ENCODE results near the gene TMPRSS7.

GRCh38 chr3:111993038-111993437, 41.5 kb upstream of the TMPRSS7 start:
- TF ChIP-seq, protein P1, sequence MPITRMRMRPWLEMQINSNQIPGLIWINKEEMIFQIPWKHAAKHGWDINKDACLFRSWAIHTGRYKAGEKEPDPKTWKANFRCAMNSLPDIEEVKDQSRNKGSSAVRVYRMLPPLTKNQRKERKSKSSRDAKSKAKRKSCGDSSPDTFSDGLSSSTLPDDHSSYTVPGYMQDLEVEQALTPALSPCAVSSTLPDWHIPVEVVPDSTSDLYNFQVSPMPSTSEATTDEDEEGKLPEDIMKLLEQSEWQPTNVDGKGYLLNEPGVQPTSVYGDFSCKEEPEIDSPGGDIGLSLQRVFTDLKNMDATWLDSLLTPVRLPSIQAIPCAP (CRISPR knock-in tag; IDR thresholded peaks at IDR 0.05) = no peak
- TF ChIP-seq ZNF396 (CRISPR knock-in tag; IDR thresholded peaks at IDR 0.05; ENCODE audit: borderline replicate concordance) (no peak), CTCF (IDR thresholded peaks at IDR 0.05) (no peak), CREM (CRISPR knock-in tag; IDR thresholded peaks at IDR 0.05) (no peak), ATF2 (CRISPR knock-in tag; IDR thresholded peaks at IDR 0.05; ENCODE audit: borderline replicate concordance, low read depth) (no peak), ZNF138 (CRISPR knock-in tag; conservative IDR thresholded peaks at IDR 0.05) (no peak), ESRRA (CRISPR knock-in tag; IDR thresholded peaks at IDR 0.05; ENCODE audit: borderline replicate concordance) (no peak), JUN (CRISPR knock-in tag; IDR thresholded peaks at IDR 0.05) (no peak)
- TF ChIP-seq, protein P2, sequence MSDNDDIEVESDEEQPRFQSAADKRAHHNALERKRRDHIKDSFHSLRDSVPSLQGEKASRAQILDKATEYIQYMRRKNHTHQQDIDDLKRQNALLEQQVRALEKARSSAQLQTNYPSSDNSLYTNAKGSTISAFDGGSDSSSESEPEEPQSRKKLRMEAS (CRISPR knock-in tag; IDR thresholded peaks at IDR 0.05) = no peak
- TF ChIP-seq, protein P3, sequence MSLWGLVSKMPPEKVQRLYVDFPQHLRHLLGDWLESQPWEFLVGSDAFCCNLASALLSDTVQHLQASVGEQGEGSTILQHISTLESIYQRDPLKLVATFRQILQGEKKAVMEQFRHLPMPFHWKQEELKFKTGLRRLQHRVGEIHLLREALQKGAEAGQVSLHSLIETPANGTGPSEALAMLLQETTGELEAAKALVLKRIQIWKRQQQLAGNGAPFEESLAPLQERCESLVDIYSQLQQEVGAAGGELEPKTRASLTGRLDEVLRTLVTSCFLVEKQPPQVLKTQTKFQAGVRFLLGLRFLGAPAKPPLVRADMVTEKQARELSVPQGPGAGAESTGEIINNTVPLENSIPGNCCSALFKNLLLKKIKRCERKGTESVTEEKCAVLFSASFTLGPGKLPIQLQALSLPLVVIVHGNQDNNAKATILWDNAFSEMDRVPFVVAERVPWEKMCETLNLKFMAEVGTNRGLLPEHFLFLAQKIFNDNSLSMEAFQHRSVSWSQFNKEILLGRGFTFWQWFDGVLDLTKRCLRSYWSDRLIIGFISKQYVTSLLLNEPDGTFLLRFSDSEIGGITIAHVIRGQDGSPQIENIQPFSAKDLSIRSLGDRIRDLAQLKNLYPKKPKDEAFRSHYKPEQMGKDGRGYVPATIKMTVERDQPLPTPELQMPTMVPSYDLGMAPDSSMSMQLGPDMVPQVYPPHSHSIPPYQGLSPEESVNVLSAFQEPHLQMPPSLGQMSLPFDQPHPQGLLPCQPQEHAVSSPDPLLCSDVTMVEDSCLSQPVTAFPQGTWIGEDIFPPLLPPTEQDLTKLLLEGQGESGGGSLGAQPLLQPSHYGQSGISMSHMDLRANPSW (CRISPR knock-in tag; conservative IDR thresholded peaks at IDR 0.05; ENCODE audit: low read depth) = no peak
